Neural cell (in vitro differentiated cells): ENCODE measurements around the gene ZNF593. TPM values are rescaled to one million over a fixed set of nuclear protein-coding genes. Genes with fewer than 3 reads are reported as not detected.

Experiments used
- H2AFZ ChIP-seq: fragments of 200-600, 300-800 bp; sonication (generic), shearing (Covaris generic); 2 replicates; pipeline ENCODE4 v1.6.0; 2014; ENCODE audit warnings: low read depth, mild to moderate bottlenecking, antibody characterized with exemption, low read length, moderate library complexity
- H3F3A ChIP-seq: fragments of 200-600 bp; shearing (Covaris generic); 2 replicates; pipeline ENCODE4 v1.6.1; 2016; ENCODE audit warnings: mild to moderate bottlenecking, moderate library complexity, mixed read lengths, antibody characterized with exemption, low read length; ENCODE audit not compliant: insufficient read depth, poor library complexity, severe bottlenecking
- H3K27ac ChIP-seq: fragments of 200-600, 300-800 bp; sonication (generic), shearing (Covaris generic); 2 replicates; pipeline ENCODE4 v1.5.1; 2014; ENCODE audit warnings: mild to moderate bottlenecking, low read length, moderate library complexity
- H3K27me3 ChIP-seq: fragments of 300-800, 200-600 bp; sonication (generic), shearing (Covaris generic); 2 replicates; pipeline ENCODE4 v1.6.0; 2014; ENCODE audit warnings: mild to moderate bottlenecking, low read depth, low read length, moderate library complexity; ENCODE audit not compliant: insufficient read depth
- H3K36me3 ChIP-seq: fragments of 300-800, 200-600 bp; sonication (generic), shearing (Covaris generic); 2 replicates; pipeline ENCODE4 v1.5.1; 2014; ENCODE audit warnings: mild to moderate bottlenecking, antibody characterized with exemption, low read length, moderate library complexity; ENCODE audit not compliant: insufficient read depth
- H3K4me2 ChIP-seq: fragments of 300-800, 200-600 bp; sonication (generic), shearing (Covaris generic); 2 replicates; pipeline ENCODE4 v1.6.0; 2014; ENCODE audit warnings: mild to moderate bottlenecking, low read length
- H3K4me3 ChIP-seq: fragments of 300-800, 200-600 bp; sonication (generic), shearing (Covaris generic); 2 replicates; pipeline ENCODE4 v1.5.1; 2014; ENCODE audit warnings: mild to moderate bottlenecking, low read length, moderate library complexity
- H3K79me2 ChIP-seq: fragments of 200-600 bp; shearing (Covaris generic); replicated peaks from 2 replicates; pipeline ENCODE4 v1.6.0; 2014; ENCODE audit warnings: mild to moderate bottlenecking, low read length, moderate library complexity; ENCODE audit not compliant: insufficient read depth
- H3K9ac ChIP-seq: fragments of 300-800, 200-600 bp; sonication (generic), shearing (Covaris generic); 2 replicates; pipeline ENCODE4 v1.6.1; 2016; ENCODE audit warnings: mild to moderate bottlenecking, low read length, mixed read lengths
- H3K9me2 ChIP-seq: fragments of 200-600 bp; shearing (Covaris generic); 2 replicates; pipeline ENCODE4 v1.6.1; 2016; ENCODE audit warnings: mild to moderate bottlenecking, low read length, mixed read lengths; ENCODE audit not compliant: insufficient read depth
- H3K9me3 ChIP-seq: fragments of 200-600, 300-800 bp; sonication (generic), shearing (Covaris generic); 2 replicates; pipeline ENCODE4 v1.6.1; 2016; ENCODE audit warnings: mild to moderate bottlenecking, mixed run types, low read length, moderate library complexity, mixed read lengths
- H4K20me1 ChIP-seq: fragments of 200-600 bp; shearing (Covaris generic); 2 replicates; pipeline ENCODE4 v1.6.1; 2016; ENCODE audit warnings: mild to moderate bottlenecking, mixed run types; ENCODE audit not compliant: insufficient read depth
- EP300 ChIP-seq: fragments of 450-650 bp; conservative IDR thresholded peaks from 2 replicates; pipeline ENCODE4 v1.6.1; 2014; ENCODE audit warnings: antibody characterized with exemption, mild to moderate bottlenecking, moderate library complexity; ENCODE audit not compliant: poor library complexity, severe bottlenecking
- MXI1 ChIP-seq: fragments of 450-650 bp; conservative IDR thresholded peaks from 2 replicates; pipeline ENCODE4 v1.6.1; 2014; ENCODE audit warnings: antibody characterized with exemption, mild to moderate bottlenecking; ENCODE audit not compliant: poor library complexity, severe bottlenecking
- POLR2AphosphoS5 ChIP-seq: IDR thresholded peaks from 2 replicates; pipeline ENCODE4 v1.6.1; 2012
- RAD21 ChIP-seq: fragments of 450-650 bp; conservative IDR thresholded peaks from 2 replicates; pipeline ENCODE4 v1.6.1; 2014; ENCODE audit warnings: antibody characterized with exemption, mild to moderate bottlenecking, moderate library complexity
- SMC3 ChIP-seq: fragments of 450-650 bp; conservative IDR thresholded peaks from 2 replicates; pipeline ENCODE4 v1.6.1; 2014; ENCODE audit warnings: antibody characterized with exemption, mild to moderate bottlenecking, moderate library complexity; ENCODE audit not compliant: poor library complexity
- TAF1 ChIP-seq: IDR thresholded peaks from 2 replicates; pipeline ENCODE4 v1.6.1; 2012; ENCODE audit warnings: low read depth
- polyA plus RNA-seq: library from polyadenylated mRNA; depleted of rRNA; stranded (reverse); fragments of >200 nt; gene quantifications from 2 replicates; pipeline ENCODE4 v1.2.3, GENCODE V29; 2014
- TF ChIP-seq, protein P1 (sequence below): fragments of 450-650 bp; IDR thresholded peaks from 2 replicates; pipeline ENCODE4 v1.5.1; 2014; ENCODE audit warnings: antibody characterized with exemption, mild to moderate bottlenecking, moderate library complexity; ENCODE audit not compliant: poor library complexity, severe bottlenecking
- TF ChIP-seq, protein P2 (sequence below): IDR thresholded peaks from 2 replicates; pipeline ENCODE4 v1.6.1; 2012; ENCODE audit warnings: borderline replicate concordance

Gene ZNF593
- polyA plus RNA-seq, 1 donor from 2014 or later: 25.0 TPM

DNA sequence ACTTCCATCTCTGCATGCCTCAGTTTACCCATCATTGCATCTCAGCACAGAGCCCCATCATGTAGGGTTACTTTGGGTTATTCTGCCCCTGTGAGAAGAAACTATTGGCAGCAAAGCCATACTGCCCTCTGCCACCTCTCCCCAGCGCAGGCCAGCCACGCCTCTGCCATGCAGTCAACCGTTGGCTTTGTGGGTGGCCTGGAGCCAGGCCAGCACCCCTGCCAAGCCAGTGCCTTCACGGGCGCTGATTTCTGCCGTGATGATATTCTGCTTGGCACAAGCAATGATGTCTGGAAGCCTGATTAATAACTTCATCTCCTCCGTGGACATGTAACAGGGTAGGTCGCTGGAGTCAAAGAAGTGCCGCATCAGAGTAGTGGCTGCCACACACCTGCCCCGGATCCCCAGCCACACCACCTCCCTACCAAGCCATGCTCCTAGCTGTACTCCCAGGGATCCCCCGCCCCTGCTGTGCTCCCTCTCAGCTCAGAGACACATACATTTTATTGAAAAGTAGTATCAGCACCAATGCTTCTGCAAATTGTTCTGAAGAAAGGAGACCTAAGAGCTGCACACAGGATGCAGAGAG lies 49.3 kb downstream of the ZNF593 start:
- TF ChIP-seq, protein P1, sequence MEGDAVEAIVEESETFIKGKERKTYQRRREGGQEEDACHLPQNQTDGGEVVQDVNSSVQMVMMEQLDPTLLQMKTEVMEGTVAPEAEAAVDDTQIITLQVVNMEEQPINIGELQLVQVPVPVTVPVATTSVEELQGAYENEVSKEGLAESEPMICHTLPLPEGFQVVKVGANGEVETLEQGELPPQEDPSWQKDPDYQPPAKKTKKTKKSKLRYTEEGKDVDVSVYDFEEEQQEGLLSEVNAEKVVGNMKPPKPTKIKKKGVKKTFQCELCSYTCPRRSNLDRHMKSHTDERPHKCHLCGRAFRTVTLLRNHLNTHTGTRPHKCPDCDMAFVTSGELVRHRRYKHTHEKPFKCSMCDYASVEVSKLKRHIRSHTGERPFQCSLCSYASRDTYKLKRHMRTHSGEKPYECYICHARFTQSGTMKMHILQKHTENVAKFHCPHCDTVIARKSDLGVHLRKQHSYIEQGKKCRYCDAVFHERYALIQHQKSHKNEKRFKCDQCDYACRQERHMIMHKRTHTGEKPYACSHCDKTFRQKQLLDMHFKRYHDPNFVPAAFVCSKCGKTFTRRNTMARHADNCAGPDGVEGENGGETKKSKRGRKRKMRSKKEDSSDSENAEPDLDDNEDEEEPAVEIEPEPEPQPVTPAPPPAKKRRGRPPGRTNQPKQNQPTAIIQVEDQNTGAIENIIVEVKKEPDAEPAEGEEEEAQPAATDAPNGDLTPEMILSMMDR: no peak
- no peak for TF ChIP-seq SMC3
- no peak for TF ChIP-seq RAD21
- TF ChIP-seq POLR2AphosphoS5: no peak
- no peak for TF ChIP-seq TAF1
- no peak for TF ChIP-seq EP300
- TF ChIP-seq MXI1: no peak
- TF ChIP-seq, protein P2, sequence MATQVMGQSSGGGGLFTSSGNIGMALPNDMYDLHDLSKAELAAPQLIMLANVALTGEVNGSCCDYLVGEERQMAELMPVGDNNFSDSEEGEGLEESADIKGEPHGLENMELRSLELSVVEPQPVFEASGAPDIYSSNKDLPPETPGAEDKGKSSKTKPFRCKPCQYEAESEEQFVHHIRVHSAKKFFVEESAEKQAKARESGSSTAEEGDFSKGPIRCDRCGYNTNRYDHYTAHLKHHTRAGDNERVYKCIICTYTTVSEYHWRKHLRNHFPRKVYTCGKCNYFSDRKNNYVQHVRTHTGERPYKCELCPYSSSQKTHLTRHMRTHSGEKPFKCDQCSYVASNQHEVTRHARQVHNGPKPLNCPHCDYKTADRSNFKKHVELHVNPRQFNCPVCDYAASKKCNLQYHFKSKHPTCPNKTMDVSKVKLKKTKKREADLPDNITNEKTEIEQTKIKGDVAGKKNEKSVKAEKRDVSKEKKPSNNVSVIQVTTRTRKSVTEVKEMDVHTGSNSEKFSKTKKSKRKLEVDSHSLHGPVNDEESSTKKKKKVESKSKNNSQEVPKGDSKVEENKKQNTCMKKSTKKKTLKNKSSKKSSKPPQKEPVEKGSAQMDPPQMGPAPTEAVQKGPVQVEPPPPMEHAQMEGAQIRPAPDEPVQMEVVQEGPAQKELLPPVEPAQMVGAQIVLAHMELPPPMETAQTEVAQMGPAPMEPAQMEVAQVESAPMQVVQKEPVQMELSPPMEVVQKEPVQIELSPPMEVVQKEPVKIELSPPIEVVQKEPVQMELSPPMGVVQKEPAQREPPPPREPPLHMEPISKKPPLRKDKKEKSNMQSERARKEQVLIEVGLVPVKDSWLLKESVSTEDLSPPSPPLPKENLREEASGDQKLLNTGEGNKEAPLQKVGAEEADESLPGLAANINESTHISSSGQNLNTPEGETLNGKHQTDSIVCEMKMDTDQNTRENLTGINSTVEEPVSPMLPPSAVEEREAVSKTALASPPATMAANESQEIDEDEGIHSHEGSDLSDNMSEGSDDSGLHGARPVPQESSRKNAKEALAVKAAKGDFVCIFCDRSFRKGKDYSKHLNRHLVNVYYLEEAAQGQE: no peak
- Histone ChIP-seq H4K20me1 (no peaks in the 10 kb centered on the region), H2AFZ (no peak overlapping the region)

More for the DNA sequence above, 49.3 kb downstream of the ZNF593 start:
- Histone ChIP-seq H3K79me2 (no peaks in the 10 kb centered on the region), H3K36me3 (no peaks in the 10 kb centered on the region), H3K9me3 (no peaks in the 10 kb centered on the region), H3K4me3 (no peak overlapping the region), H3K9me2 (no peaks in the 10 kb centered on the region), H3K27me3 (no peaks in the 10 kb centered on the region), H3F3A (no peaks in the 10 kb centered on the region), H3K9ac (no peak overlapping the region), H3K4me2 (no peak overlapping the region), H3K27ac (no peak overlapping the region)

Other genes starting within 250 kb of the ZNF593 start
- 7.9 and 10.4 TPM in 2 replicates for gene PAFAH2, start 171.8 kb upstream of the ZNF593 start, polyA plus RNA-seq
- 2.0 and 2.7 TPM in 2 replicates for gene EXTL1, start 148.1 kb upstream of the ZNF593 start, polyA plus RNA-seq
- gene SLC30A2, start 123.8 kb upstream of the ZNF593 start, polyA plus RNA-seq: 0.28 and 0.46 TPM in 2 replicates
- gene TRIM63, start 102.3 kb upstream of the ZNF593 start, polyA plus RNA-seq: not detected in 2 replicates
- 41.3 and 44.9 TPM in 2 replicates for gene PDIK1L, start 58.1 kb upstream of the ZNF593 start, polyA plus RNA-seq
- 0.31 and 0.48 TPM in 2 replicates for gene FAM110D, start 10.8 kb upstream of the ZNF593 start, polyA plus RNA-seq
- not detected in 2 replicates for gene C1orf232, start 945 bp upstream of the ZNF593 start, polyA plus RNA-seq
- gene ZNF593OS, start 1.9 kb downstream of the ZNF593 start, polyA plus RNA-seq: not detected in 2 replicates
- gene CNKSR1, start 7.6 kb downstream of the ZNF593 start, polyA plus RNA-seq: 2.2 and 7.8 TPM in 2 replicates
- not detected in 2 replicates for gene CATSPER4, start 20.7 kb downstream of the ZNF593 start, polyA plus RNA-seq
- gene CEP85, start 64.3 kb downstream of the ZNF593 start, polyA plus RNA-seq: 20.5 and 26.2 TPM in 2 replicates
- 7.5 and 12.8 TPM in 2 replicates for gene SH3BGRL3, start 110.2 kb downstream of the ZNF593 start, polyA plus RNA-seq
- 18.5 and 19.4 TPM in 2 replicates for gene UBXN11, start 136.7 kb downstream of the ZNF593 start, polyA plus RNA-seq
- not detected in 2 replicates for gene CD52, start 148.1 kb downstream of the ZNF593 start, polyA plus RNA-seq
- 0.18 and 2.5 TPM in 2 replicates for gene CRYBG2, start 184.2 kb downstream of the ZNF593 start, polyA plus RNA-seq
- gene ZNF683, start 202.8 kb downstream of the ZNF593 start, polyA plus RNA-seq: not detected in 2 replicates
- gene LIN28A, start 240.9 kb downstream of the ZNF593 start, polyA plus RNA-seq: 0.94 and 1.0 TPM in 2 replicates